B cell (primary cell): ENCODE data around the gene KIF13A. TPM values are rescaled to one million over a fixed set of nuclear protein-coding genes. Genes with fewer than 3 reads are reported as not detected.

Experiments
- ATAC-seq: fragments of 200-7000 bp; cut with Tn5 transposase; one replicate; pipeline ENCODE4 v1.10.0; 2021; ENCODE audit warnings: low read depth, mild to moderate bottlenecking, moderate number of reproducible peaks, moderate library complexity
- CTCF ChIA-PET: fragments of 350-600 bp; sonication (Branson Sonifier 250); formaldehyde crosslinking; loops from one replicate; lab custom pipeline; 2021; ENCODE audit warnings: antibody characterized with exemption, inconsistent platforms; lab: Charles Lee
- POLR2A ChIA-PET: fragments of 350-600 bp; sonication (Branson Sonifier 250); formaldehyde crosslinking; loops from one replicate; lab custom pipeline; 2021; ENCODE audit warnings: antibody characterized with exemption; lab: Charles Lee
- DNase-seq: peaks from one replicate; pipeline ENCODE4 v3.0.0; 2013
- H2AFZ ChIP-seq: 2 replicates; pipeline ENCODE4 v1.6.1; 2012; ENCODE audit warnings: mild to moderate bottlenecking, low read depth, low read length; ENCODE audit not compliant: insufficient read depth, poor library complexity, severe bottlenecking
- H3K27ac ChIP-seq, 2 donors: 1 replicate in 1 of 2; 2 replicates in 1 of 2; pipeline ENCODE4 v1.5.1; 2012 to 2013; ENCODE audit warnings: low read length in 2 of 2, mild to moderate bottlenecking in 2 of 2, moderate library complexity in 1 of 2
- H3K27me3 ChIP-seq, 4 experiments: fragments of 200-600 bp in 1 of 4; sonication (generic) in 1 of 4; replicated peaks in 1 of 4; 1 replicate in 2 of 4; 2 replicates in 2 of 4; pipeline versions ENCODE4 v1.6.1 to v1.7.0; 2013 to 2016; ENCODE audit warnings: low read length in 3 of 4, mild to moderate bottlenecking in 2 of 4, mixed read lengths in 1 of 4, moderate library complexity in 1 of 4; ENCODE audit not compliant: insufficient read depth in 4 of 4, control insufficient read depth in 3 of 4; ENCODE audit errors: control extremely low read depth in 1 of 4
- H3K36me3 ChIP-seq, 2 experiments: replicated peaks in 1 of 2; 1 replicate in 1 of 2; 2 replicates in 1 of 2; pipeline versions ENCODE4 v1.6.1 to v1.7.1; 2013; ENCODE audit warnings: low read length in 1 of 2; ENCODE audit not compliant: insufficient read depth in 2 of 2, control insufficient read depth in 1 of 2; ENCODE audit errors: control extremely low read depth in 1 of 2, extremely low read depth in 1 of 2
- H3K4me1 ChIP-seq, 2 donors: fragments of 200-600 bp in 1 of 2; sonication (generic) in 1 of 2; 1 replicate in 1 of 2; 2 replicates in 1 of 2; pipeline versions ENCODE4 v1.5.1 to v1.6.1; 2013 to 2017; ENCODE audit warnings: low read length in 2 of 2; ENCODE audit not compliant: control insufficient read depth in 2 of 2, insufficient read depth in 2 of 2
- H3K4me2 ChIP-seq: replicated peaks from 2 replicates; pipeline ENCODE3; 2012; ENCODE audit warnings: mild to moderate bottlenecking, low read depth, low read length; ENCODE audit not compliant: poor library complexity, severe bottlenecking
- H3K4me3 ChIP-seq, 5 experiments: fragments of 200-600 bp in 1 of 5; sonication (generic) in 1 of 5; 1 replicate in 3 of 5; 2 replicates in 2 of 5; pipeline versions ENCODE4 v1.5.1 to v1.7.0; 2011 to 2016; ENCODE audit warnings: low read length in 4 of 5, mild to moderate bottlenecking in 4 of 5, low read depth in 2 of 5, control low read depth in 1 of 5, moderate library complexity in 1 of 5; ENCODE audit not compliant: insufficient read depth in 1 of 5; ENCODE audit errors: control extremely low read depth in 1 of 5, extremely low read depth in 1 of 5
- H3K79me2 ChIP-seq: fragments of 200-600 bp; sonication (generic); one replicate; pipeline ENCODE4 v1.6.0; 2016; ENCODE audit warnings: low read length; ENCODE audit not compliant: control insufficient read depth, insufficient read depth
- H3K9ac ChIP-seq: fragments of 200-600 bp; sonication (generic); 2 replicates; pipeline ENCODE4 v1.6.1; 2017; ENCODE audit warnings: mild to moderate bottlenecking, low read length, moderate library complexity
- H3K9me3 ChIP-seq, 3 donors: one replicate each; pipeline versions ENCODE4 v1.6.1 to v1.7.1; 2013; ENCODE audit warnings: low read length in 2 of 3; ENCODE audit not compliant: control insufficient read depth in 2 of 3, insufficient read depth in 1 of 3; ENCODE audit errors: control extremely low read depth in 1 of 3
- H4K20me1 ChIP-seq: 2 replicates; pipeline ENCODE4 v1.6.0; 2012; ENCODE audit warnings: mild to moderate bottlenecking, low read length; ENCODE audit not compliant: insufficient read depth, control insufficient read depth, poor library complexity, severe bottlenecking
- H3K27ac Mint-ChIP-seq: one replicate; pipeline ENCODE4 v1.8.0; 2021; ENCODE audit warnings: mixed read lengths
- H3K27me3 Mint-ChIP-seq: one replicate; pipeline ENCODE4 v1.8.0; 2021; ENCODE audit warnings: mixed read lengths
- H3K4me1 Mint-ChIP-seq: one replicate; pipeline ENCODE4 v1.8.0; 2021; ENCODE audit warnings: mixed read lengths
- H3K4me3 Mint-ChIP-seq: one replicate; pipeline ENCODE4 v1.8.0; 2021; ENCODE audit warnings: mixed read lengths
- H3K9me3 Mint-ChIP-seq: one replicate; pipeline ENCODE4 v1.8.0; 2022; ENCODE audit warnings: mixed read lengths; ENCODE audit not compliant: insufficient read depth
- EZH2 ChIP-seq: IDR thresholded peaks from 2 replicates; pipeline ENCODE4 v1.6.1; 2012; ENCODE audit warnings: borderline replicate concordance, low read depth, mild to moderate bottlenecking, moderate library complexity, low read length; ENCODE audit not compliant: insufficient read depth, poor library complexity, severe bottlenecking
- WGBS: methylation state at CpG from one replicate; pipeline ENCODE4 v1.1.5; 2013; ENCODE audit warnings: missing lambda C conversion rate; ENCODE audit not compliant: insufficient coverage; 5-methylcytosine and 5-hydroxymethylcytosine counted together
- intact Hi-C: fragments of 100-400 bp; cut with micrococcal nuclease; formaldehyde crosslinking; loops from one replicate; pipeline ENCODE4 v1.10.0; 2022
- polyA plus RNA-seq: library from polyadenylated mRNA; depleted of rRNA; stranded (reverse); fragments of >200 nt; gene quantifications from 2 replicates; pipeline ENCODE4 v1.2.3, GENCODE V29; 2012
- total RNA-seq, 2 donors: library from RNA; stranded (reverse); fragments of 120-200 nt in 1 of 2; gene quantifications; 1 replicate in 1 of 2; 2 replicates in 1 of 2; pipeline versions ENCODE4 v1.2.3 to v1.2.4, GENCODE V29; 2013 to 2022
- TF ChIP-seq, protein P1 (sequence below): fragments of 200-600 bp; IDR thresholded peaks from one replicate; pipeline ENCODE4 v1.8.0; 2022; ENCODE audit warnings: antibody characterized with exemption, mild to moderate bottlenecking

KIF13A gene
- total and polyA plus RNA-seq, 2 donors (not counting 1 experiment from before 2014, with no cell fraction given): 2.1 to 23.4 TPM

DNA sequence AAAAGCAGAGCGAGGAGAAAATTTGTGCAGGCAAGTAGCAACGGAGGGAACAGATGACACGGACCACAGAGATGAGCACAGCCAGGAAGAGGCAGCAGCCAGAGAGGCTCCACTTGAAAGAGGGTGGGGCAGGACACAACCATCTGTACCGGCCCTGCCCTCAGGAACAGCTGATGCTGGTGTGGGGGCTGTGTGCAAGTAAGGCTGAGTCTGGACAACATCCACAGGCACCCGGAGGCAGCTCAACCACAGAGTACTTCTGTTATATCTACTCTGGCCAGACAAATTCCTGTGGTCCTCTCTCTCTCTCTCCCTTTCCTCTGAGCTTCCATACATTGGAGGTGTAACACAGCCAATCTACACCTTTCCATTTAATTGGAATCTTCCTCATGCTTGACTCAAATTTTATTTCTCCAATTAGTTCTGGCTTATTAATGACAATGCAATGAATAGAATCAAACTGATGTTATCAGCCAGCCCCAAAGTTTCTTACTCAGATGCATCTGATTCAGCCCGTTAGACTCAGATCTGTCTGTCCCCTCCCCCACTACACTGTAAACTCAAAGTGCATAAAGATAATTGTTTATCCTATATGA is 24.9 kb downstream of the KIF13A start:
- Histone ChIP-seq H3K4me2 (no peak overlapping the region), H3K4me1 (no peaks in the 10 kb centered on the region), H3K9ac (no peak overlapping the region), H2AFZ (no peak overlapping the region), H3K4me3 (no peak overlapping the region), H3K36me3 (no peaks in the 10 kb centered on the region), H4K20me1 (no peaks in the 10 kb centered on the region), H3K79me2 (no peaks in the 10 kb centered on the region), H3K9me3 (no peaks in the 10 kb centered on the region), H3K27me3 (no peaks in the 10 kb centered on the region), H3K27ac (no peak overlapping the region)
- intact Hi-C loops: no loop called here
- ATAC-seq (no peak), DNase-seq (no peak)
- Mint-ChIP-seq H3K9me3 (no peaks in the 10 kb centered on the region), H3K27me3 (no peaks in the 10 kb centered on the region), H3K27ac (no peak overlapping the region), H3K4me3 (no peak overlapping the region), H3K4me1 (peaks cover 5% of the 10 kb centered on the region)
- WGBS: 9% methylated on average over 5 of the region's 6 CpGs
- TF ChIP-seq EZH2: no peak
- TF ChIP-seq, protein P1, sequence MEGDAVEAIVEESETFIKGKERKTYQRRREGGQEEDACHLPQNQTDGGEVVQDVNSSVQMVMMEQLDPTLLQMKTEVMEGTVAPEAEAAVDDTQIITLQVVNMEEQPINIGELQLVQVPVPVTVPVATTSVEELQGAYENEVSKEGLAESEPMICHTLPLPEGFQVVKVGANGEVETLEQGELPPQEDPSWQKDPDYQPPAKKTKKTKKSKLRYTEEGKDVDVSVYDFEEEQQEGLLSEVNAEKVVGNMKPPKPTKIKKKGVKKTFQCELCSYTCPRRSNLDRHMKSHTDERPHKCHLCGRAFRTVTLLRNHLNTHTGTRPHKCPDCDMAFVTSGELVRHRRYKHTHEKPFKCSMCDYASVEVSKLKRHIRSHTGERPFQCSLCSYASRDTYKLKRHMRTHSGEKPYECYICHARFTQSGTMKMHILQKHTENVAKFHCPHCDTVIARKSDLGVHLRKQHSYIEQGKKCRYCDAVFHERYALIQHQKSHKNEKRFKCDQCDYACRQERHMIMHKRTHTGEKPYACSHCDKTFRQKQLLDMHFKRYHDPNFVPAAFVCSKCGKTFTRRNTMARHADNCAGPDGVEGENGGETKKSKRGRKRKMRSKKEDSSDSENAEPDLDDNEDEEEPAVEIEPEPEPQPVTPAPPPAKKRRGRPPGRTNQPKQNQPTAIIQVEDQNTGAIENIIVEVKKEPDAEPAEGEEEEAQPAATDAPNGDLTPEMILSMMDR: no peak
- ChIA-PET CTCF (no interaction called here), POLR2A (no interaction called here)

DNA sequence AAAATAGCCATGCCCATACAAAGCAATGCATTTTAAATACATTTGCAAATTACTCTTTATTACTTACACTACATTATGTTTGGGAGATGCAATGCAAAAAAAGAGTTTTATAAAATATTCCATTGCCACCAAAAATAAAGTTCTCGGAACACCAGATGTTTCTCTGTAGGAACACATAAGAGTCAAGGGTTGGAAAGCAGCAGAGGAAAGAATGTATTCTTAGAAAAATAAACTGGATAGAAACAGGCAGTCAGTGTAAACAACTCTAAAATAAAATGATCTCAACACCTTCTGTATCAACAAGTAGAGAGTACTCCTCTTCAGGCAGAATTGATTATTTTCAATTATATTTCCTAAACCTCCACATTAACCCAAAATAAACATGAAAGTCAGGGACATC is 28.1 kb downstream of the KIF13A start:
- Mint-ChIP-seq H3K4me1 (peaks cover 7% of the 10 kb centered on the region), H3K9me3 (no peaks in the 10 kb centered on the region), H3K27me3 (no peaks in the 10 kb centered on the region), H3K4me3 (no peak overlapping the region), H3K27ac (no peak overlapping the region)
- H3K4me3 ChIP-seq: no peak overlapping the region
- H3K4me2 ChIP-seq: no peak overlapping the region
- H3K9me3 ChIP-seq: no peaks in the 10 kb centered on the region
- no peak for DNase-seq
- H3K36me3 ChIP-seq: no peaks in the 10 kb centered on the region
- no peaks in the 10 kb centered on the region for H3K79me2 ChIP-seq
- intact Hi-C loops: no loop called here
- TF ChIP-seq, protein P1: no peak
- TF ChIP-seq EZH2: no peak
- no peaks in the 10 kb centered on the region for H3K4me1 ChIP-seq
- CTCF ChIA-PET: no interaction called here
- POLR2A ChIA-PET: no interaction called here
- H3K9ac ChIP-seq: no peak overlapping the region
- H2AFZ ChIP-seq: no peak overlapping the region
- H3K27ac ChIP-seq: no peak overlapping the region
- no CpG with 5 or more reads among the region's 1 CpG for WGBS
- H4K20me1 ChIP-seq: no peaks in the 10 kb centered on the region
- no peaks in the 10 kb centered on the region for H3K27me3 ChIP-seq
- no peak for ATAC-seq
